DOHH2 (cell line): Measurements from ENCODE around the gene P4HA2.
"Not testable (repeated sequence)": the region's sequence is repeated elsewhere in the genome, so short reads cannot be mapped to it uniquely, and the experiment has no call there.

Source experiments
- H3F3A ChIP-seq: fragments of 200-600 bp; sonication (generic), shearing (Covaris generic); 2 replicates; pipeline ENCODE4 v1.6.0; 2016; ENCODE audit warnings: antibody characterized with exemption, mild to moderate bottlenecking; ENCODE audit not compliant: control insufficient read depth, insufficient read depth
- H3K27ac ChIP-seq: fragments of 200-600 bp; sonication (generic); 2 replicates; pipeline ENCODE4 v1.5.1; 2014; ENCODE audit warnings: low read depth, mild to moderate bottlenecking, low read length, moderate library complexity
- H3K27me3 ChIP-seq: fragments of 200-600 bp; sonication (generic); 2 replicates; pipeline ENCODE4 v1.6.1; 2014; ENCODE audit warnings: mild to moderate bottlenecking, low read length, mixed read lengths; ENCODE audit not compliant: control insufficient read depth
- H3K36me3 ChIP-seq: fragments of 200-600 bp; sonication (generic); 2 replicates; pipeline ENCODE4 v1.6.1; 2014; ENCODE audit warnings: mild to moderate bottlenecking, low read length, moderate library complexity, mixed read lengths; ENCODE audit not compliant: control insufficient read depth
- H3K4me1 ChIP-seq: fragments of 200-600 bp; sonication (generic); 2 replicates; pipeline ENCODE4 v1.6.1; 2014; ENCODE audit warnings: mild to moderate bottlenecking, low read length, mixed read lengths; ENCODE audit not compliant: control insufficient read depth
- H3K4me2 ChIP-seq: fragments of 200-600 bp; sonication (generic); 2 replicates; pipeline ENCODE4 v1.6.0; 2014; ENCODE audit warnings: mild to moderate bottlenecking, low read length, moderate library complexity
- H3K4me3 ChIP-seq: fragments of 200-600 bp; sonication (generic); 2 replicates; pipeline ENCODE4 v1.5.1; 2014; ENCODE audit warnings: mild to moderate bottlenecking, low read length, mixed read lengths
- H3K79me2 ChIP-seq: fragments of 200-600 bp; sonication (generic); 2 replicates; pipeline ENCODE4 v1.6.1; 2014; ENCODE audit warnings: mild to moderate bottlenecking, low read length, mixed read lengths; ENCODE audit not compliant: control insufficient read depth
- H3K9me2 ChIP-seq: fragments of 200-600 bp; sonication (generic); replicated peaks from 2 replicates; pipeline ENCODE4 v1.6.1; 2014; ENCODE audit warnings: mild to moderate bottlenecking, low read length, mixed read lengths; ENCODE audit not compliant: control insufficient read depth
- H3K9me3 ChIP-seq: fragments of 200-600 bp; sonication (generic); 2 replicates; pipeline ENCODE4 v1.6.1; 2014; ENCODE audit warnings: antibody characterized with exemption, low read length, mixed read lengths; ENCODE audit not compliant: control insufficient read depth, insufficient read depth
- H4K20me1 ChIP-seq: fragments of 200-600 bp; sonication (generic); 2 replicates; pipeline ENCODE4 v1.6.0; 2014; ENCODE audit warnings: low read depth, mild to moderate bottlenecking, antibody characterized with exemption, low read length, moderate library complexity; ENCODE audit not compliant: control insufficient read depth, insufficient read depth
- CTCF ChIP-seq: fragments of 200-600 bp; sonication (generic); IDR thresholded peaks from one replicate; pipeline ENCODE4 v1.5.1; 2014; ENCODE audit warnings: antibody characterized with exemption, mild to moderate bottlenecking, low read depth, low read length; ENCODE audit not compliant: poor library complexity, severe bottlenecking
- EZH2phosphoT487 ChIP-seq: fragments of 200-600 bp; sonication (generic); IDR thresholded peaks from 2 replicates; pipeline ENCODE4 v1.6.1; 2017; ENCODE audit warnings: borderline replicate concordance, mild to moderate bottlenecking, antibody characterized with exemption, low read length, moderate library complexity, mixed read lengths

The P4HA2 gene

GRCh38 chr5:132156413-132156812 lies 71.2 kb downstream of the P4HA2 start:
- Histone ChIP-seq H3K9me2 (no peaks in the 10 kb centered on the region), H3K4me3 (no peak overlapping the region), H4K20me1 (no peaks in the 10 kb centered on the region), H3K27me3 (no peaks in the 10 kb centered on the region), H3K27ac (no peak overlapping the region), H3F3A (no peaks in the 10 kb centered on the region), H3K4me2 (no peak overlapping the region), H3K79me2 (no peaks in the 10 kb centered on the region), H3K36me3 (no peaks in the 10 kb centered on the region), H3K9me3 (no peaks in the 10 kb centered on the region), H3K4me1 (no peaks in the 10 kb centered on the region)
- no peak for TF ChIP-seq CTCF
- TF ChIP-seq EZH2phosphoT487: no peak

DNA sequence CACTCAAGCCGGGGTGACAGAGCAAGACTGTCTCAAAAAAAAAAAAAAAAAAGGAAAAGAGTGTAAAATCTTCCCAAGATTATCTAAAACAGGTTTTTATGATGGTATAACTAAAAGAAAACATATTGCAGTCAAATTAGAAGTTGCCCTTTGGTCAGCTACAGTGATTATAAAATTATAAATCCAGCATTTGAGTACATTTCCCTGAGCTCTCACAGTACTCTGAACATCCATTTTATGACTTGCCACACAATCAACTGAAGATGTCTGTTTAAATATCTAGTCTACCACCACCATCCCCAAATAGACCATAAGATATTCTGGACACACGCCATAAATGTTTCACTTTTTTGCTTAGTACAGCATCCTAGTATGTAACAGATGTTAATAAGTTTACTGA lies 77.1 kb downstream of the P4HA2 start:
- Histone ChIP-seq H3K79me2 (no peaks in the 10 kb centered on the region), H4K20me1 (no peaks in the 10 kb centered on the region), H3K4me2 (no peak overlapping the region), H3K36me3 (no peaks in the 10 kb centered on the region), H3K27me3 (peaks cover 11% of the 10 kb centered on the region), H3K4me3 (no peak overlapping the region), H3K27ac (no peak overlapping the region), H3K9me3 (no peaks in the 10 kb centered on the region), H3F3A (no peaks in the 10 kb centered on the region), H3K9me2 (no peaks in the 10 kb centered on the region), H3K4me1 (no peaks in the 10 kb centered on the region)
- TF ChIP-seq EZH2phosphoT487 (no peak), CTCF (no peak)

GRCh38 chr5:132147663-132148062 lies 80.0 kb downstream of the P4HA2 start:
- Histone ChIP-seq H3K79me2 (no peaks in the 10 kb centered on the region), H3F3A (no peaks in the 10 kb centered on the region), H3K4me3 (no peak overlapping the region), H3K27ac (no peak overlapping the region), H3K4me2 (no peak overlapping the region), H3K27me3 (peaks cover 11% of the 10 kb centered on the region), H3K9me3 (no peaks in the 10 kb centered on the region), H3K36me3 (no peaks in the 10 kb centered on the region), H3K9me2 (no peaks in the 10 kb centered on the region), H3K4me1 (no peaks in the 10 kb centered on the region), H4K20me1 (no peaks in the 10 kb centered on the region)
- no peak for TF ChIP-seq EZH2phosphoT487
- no peak for TF ChIP-seq CTCF

DNA sequence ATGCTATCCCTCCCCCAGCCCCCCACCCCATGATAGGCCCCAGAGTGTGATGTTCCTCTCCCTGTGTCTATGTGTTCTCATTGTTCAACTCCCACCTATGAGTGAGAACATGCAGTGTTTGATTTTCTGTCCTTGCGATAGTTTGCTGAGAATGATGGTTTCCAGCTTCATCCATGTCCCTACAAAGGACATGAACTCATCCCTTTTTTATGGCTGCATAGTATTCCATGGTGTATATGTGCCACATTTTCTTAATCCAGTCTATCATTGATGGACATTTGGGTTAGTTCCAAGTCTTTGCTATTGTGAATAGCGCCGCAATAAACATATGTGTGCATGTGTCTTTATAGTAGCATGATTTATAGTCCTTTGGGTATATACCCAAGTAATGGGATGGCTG lies 82.3 kb downstream of the P4HA2 start:
- H3K9me2 ChIP-seq, H3K79me2 ChIP-seq, H4K20me1 ChIP-seq, H3K4me2 ChIP-seq, H3K4me1 ChIP-seq, H3K27ac ChIP-seq, H3K36me3 ChIP-seq, H3K4me3 ChIP-seq, H3F3A ChIP-seq, H3K9me3 ChIP-seq: not testable (repeated sequence)
- peaks cover 11% of the 10 kb centered on the region for H3K27me3 ChIP-seq
